Upper lobe of right lung (tissue), 1 donor: Measurements from ENCODE around the gene ETNK2. TPM values are rescaled to one million over a fixed set of nuclear protein-coding genes. Genes with fewer than 3 reads are reported as not detected.
A peak's percentile ranks its signal among the peaks of the same experiment; 100 is the strongest.

ENCODE experiments used
- ATAC-seq: fragments of 200-7000 bp; cut with Tn5 transposase; one replicate; pipeline ENCODE4 v1.9.1; 2020; ENCODE audit warnings: mild to moderate bottlenecking, moderate library complexity
- DNase-seq: peaks from one replicate; pipeline ENCODE4 v3.0.0-alpha.2; 2020
- H3K27ac ChIP-seq: fragments of 200-600 bp; one replicate; pipeline ENCODE4 v1.8.0; 2022
- H3K27me3 ChIP-seq: fragments of 200-600 bp; one replicate; pipeline ENCODE4 v1.8.0; 2022; ENCODE audit warnings: mild to moderate bottlenecking
- H3K36me3 ChIP-seq: fragments of 200-600 bp; one replicate; pipeline ENCODE4 v1.8.0; 2022
- H3K4me1 ChIP-seq: fragments of 200-600 bp; one replicate; pipeline ENCODE4 v1.8.0; 2022
- H3K4me3 ChIP-seq: fragments of 200-600 bp; one replicate; pipeline ENCODE4 v1.8.0; 2022; ENCODE audit warnings: mild to moderate bottlenecking
- H3K9me3 ChIP-seq: fragments of 200-600 bp; one replicate; pipeline ENCODE4 v1.8.0; 2022
- intact Hi-C: fragments of 100-400 bp; cut with DNase I; formaldehyde crosslinking; loops from one replicate; pipeline ENCODE4 v1.11.0; 2022
- long read RNA-seq: library from polyadenylated mRNA; unstranded; transcript quantifications from one replicate; pipeline ENCODE4 v2.0.0, GENCODE V29; 2021
- total RNA-seq: library from RNA; stranded (reverse); fragmentation: NEBNext Ultra II Directional; extraction: Animal tissue kit (Norgen Biotek cat#: 25700); gene quantifications from one replicate; pipeline ENCODE4 v1.2.1, GENCODE V29; 2021
- TF ChIP-seq, protein P1 (sequence below): fragments of 200-600 bp; IDR thresholded peaks from one replicate; pipeline ENCODE4 v1.8.0; 2022; ENCODE audit warnings: antibody characterized with exemption
- donor health status: DM: no; HTN: yes; CAD: no; lungs with severe emphysema.

Gene ETNK2, protein sequence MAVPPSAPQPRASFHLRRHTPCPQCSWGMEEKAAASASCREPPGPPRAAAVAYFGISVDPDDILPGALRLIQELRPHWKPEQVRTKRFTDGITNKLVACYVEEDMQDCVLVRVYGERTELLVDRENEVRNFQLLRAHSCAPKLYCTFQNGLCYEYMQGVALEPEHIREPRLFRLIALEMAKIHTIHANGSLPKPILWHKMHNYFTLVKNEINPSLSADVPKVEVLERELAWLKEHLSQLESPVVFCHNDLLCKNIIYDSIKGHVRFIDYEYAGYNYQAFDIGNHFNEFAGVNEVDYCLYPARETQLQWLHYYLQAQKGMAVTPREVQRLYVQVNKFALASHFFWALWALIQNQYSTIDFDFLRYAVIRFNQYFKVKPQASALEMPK
- total RNA-seq: 3.6 TPM
- long read RNA-seq, transcript ETNK2-203 (8 exons, 2,434 nt): major isoform, 6 of 6 reads
- long read RNA-seq, partial matches to known transcripts: 0 of 6 reads
- long read RNA-seq, other reads (novel, unspliced or antisense): 0 of 6 reads

DNA sequence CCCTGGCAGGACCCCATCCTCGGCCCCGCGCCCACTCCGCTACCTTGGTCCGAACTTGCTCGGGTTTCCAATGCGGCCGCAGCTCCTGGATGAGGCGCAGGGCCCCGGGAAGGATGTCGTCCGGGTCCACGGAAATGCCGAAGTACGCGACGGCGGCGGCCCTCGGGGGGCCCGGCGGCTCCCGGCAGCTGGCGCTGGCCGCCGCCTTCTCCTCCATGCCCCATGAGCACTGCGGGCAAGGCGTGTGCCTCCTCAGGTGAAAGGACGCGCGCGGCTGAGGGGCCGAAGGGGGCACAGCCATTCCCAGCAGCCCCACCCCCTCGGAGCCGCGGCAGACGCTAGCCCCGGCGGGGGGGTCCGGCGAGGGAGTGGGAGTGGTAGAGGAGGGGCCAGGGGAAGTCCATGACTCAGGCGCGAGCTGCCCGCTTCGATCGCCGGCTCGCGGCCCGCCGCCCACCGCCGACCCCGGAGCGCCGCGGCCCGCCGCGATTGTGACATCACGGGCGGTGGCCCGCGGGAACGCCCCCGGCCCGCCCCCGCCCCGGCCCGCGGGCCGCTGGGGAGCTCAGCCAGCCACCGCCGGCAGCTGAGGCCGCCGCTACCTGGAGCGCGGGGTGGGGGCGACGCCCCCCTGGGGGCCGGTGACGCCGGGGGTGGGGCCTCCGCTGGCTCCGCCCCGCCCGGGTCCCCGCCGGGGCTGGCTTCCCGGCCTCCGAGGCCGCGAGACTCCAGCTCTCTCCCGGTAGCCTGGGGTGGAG, at the start of gene ETNK2:
Gene ETNK2, minus strand, starts transcription at position 493 of the 758 bp plus-strand sequence. Its CDS starts 192 bp downstream, at position 301.
- TF ChIP-seq, protein P1, sequence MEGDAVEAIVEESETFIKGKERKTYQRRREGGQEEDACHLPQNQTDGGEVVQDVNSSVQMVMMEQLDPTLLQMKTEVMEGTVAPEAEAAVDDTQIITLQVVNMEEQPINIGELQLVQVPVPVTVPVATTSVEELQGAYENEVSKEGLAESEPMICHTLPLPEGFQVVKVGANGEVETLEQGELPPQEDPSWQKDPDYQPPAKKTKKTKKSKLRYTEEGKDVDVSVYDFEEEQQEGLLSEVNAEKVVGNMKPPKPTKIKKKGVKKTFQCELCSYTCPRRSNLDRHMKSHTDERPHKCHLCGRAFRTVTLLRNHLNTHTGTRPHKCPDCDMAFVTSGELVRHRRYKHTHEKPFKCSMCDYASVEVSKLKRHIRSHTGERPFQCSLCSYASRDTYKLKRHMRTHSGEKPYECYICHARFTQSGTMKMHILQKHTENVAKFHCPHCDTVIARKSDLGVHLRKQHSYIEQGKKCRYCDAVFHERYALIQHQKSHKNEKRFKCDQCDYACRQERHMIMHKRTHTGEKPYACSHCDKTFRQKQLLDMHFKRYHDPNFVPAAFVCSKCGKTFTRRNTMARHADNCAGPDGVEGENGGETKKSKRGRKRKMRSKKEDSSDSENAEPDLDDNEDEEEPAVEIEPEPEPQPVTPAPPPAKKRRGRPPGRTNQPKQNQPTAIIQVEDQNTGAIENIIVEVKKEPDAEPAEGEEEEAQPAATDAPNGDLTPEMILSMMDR: no peak
- Histone ChIP-seq H3K9me3 (no peaks in the 10 kb centered on the region), H3K4me3 (peak within 1 kb of the TSS; percentile 71), H3K27ac (peak within 1 kb of the TSS; percentile 36), H3K27me3 (no peaks in the 10 kb centered on the region), H3K36me3 (no peaks in the 10 kb centered on the region), H3K4me1 (peaks cover 12% of the 10 kb centered on the region)
- intact Hi-C loops: no loop called here
- ATAC-seq (peak; percentile 71), DNase-seq (peak; percentile 83)

DNA sequence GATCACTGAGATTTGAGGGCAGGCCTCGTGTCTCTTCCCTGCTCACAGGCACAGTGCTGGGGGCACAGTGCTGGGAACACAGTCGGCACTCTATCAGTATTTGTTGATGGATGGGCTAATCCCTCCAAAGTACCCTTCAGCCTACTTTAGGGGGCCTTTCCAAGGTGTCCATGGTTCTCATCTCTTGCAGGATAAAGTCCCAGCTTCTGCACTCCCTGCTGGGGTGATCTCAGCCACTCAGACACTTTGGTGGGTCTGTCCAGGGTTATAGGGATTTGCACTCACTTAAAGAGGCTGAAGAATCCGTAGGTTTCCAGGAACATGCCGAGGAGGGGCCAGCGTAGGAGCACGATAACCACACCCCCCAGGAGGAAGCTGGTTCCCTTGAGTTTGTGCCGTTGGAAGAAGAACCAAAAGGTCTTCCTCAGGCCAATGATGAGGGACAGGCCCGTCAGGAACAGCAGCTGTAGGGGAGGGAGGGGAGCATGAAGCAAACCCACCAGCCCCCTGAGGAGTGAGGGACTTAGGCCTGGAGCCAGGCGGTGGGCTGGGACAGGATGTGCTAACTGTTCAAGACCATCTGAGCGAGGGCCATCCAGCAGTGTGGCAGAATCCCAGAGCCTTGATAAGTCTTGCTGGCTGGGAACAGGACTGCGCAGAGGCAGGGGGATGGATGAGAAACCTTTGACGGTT, 49.6 kb upstream of the ETNK2 start:
- TF ChIP-seq, protein P1: no peak
- Histone ChIP-seq H3K4me1 (no peaks in the 10 kb centered on the region), H3K27me3 (no peaks in the 10 kb centered on the region), H3K27ac (no peak overlapping the region), H3K36me3 (no peaks in the 10 kb centered on the region), H3K9me3 (no peaks in the 10 kb centered on the region), H3K4me3 (no peak overlapping the region)
- DNase-seq (no peak), ATAC-seq (no peak)
- intact Hi-C loops: no loop called here

GRCh38 chr1:204199579-204199978, 47.7 kb upstream of the ETNK2 start:
- ATAC-seq (no peak), DNase-seq (no peak)
- Histone ChIP-seq H3K4me3 (no peak overlapping the region), H3K9me3 (no peaks in the 10 kb centered on the region), H3K27ac (no peak overlapping the region), H3K36me3 (no peaks in the 10 kb centered on the region), H3K4me1 (no peaks in the 10 kb centered on the region), H3K27me3 (peaks cover 4% of the 10 kb centered on the region)
- intact Hi-C loops: no loop called here
- TF ChIP-seq, protein P1: no peak

GRCh38 chr1:204198348-204199340, 46.8 kb upstream of the ETNK2 start:
- ATAC-seq (peak; percentile 51), DNase-seq (no peak)
- Histone ChIP-seq H3K4me1 (no peaks in the 10 kb centered on the region), H3K27me3 (peaks cover 4% of the 10 kb centered on the region), H3K9me3 (no peaks in the 10 kb centered on the region), H3K27ac (no peak overlapping the region), H3K36me3 (no peaks in the 10 kb centered on the region), H3K4me3 (no peak overlapping the region)
- TF ChIP-seq, protein P1: no peak
- intact Hi-C loops: no loop called here
